ENCODE data around the gene USF2.

DNA sequence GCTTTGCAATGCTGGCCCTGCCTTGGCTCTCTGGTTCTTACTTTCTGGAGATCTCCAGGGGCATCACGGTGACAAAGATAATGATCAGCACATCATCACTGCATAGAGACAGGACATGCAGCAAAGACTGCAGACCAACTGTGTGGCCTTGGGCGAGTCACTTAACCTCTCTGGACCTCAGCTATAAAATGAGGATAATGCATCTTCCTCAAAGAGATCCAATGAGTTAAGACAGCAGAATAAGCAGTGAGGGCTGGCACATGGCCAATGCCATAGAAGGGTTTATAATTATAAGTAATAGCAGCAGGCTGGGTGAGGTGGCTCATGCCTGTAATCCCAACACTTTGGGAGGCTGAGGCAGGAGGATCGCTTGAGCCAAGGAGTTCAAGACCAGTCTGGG is 25.6 kb downstream of the USF2 start:
- no peak for TF ChIP-seq CTCF (IDR thresholded peaks at IDR 0.05; ENCODE audit: low read depth, low read length)
- TF ChIP-seq EZH2phosphoT487 (IDR thresholded peaks at IDR 0.05; ENCODE audit: low read depth) = no peak
